H9 (cell line): ENCODE measurements around the gene C1GALT1C1. TPM values are rescaled to one million over a fixed set of nuclear protein-coding genes. Genes with fewer than 3 reads are reported as not detected.
"Not testable (repeated sequence)": the region's sequence is repeated elsewhere in the genome, so short reads cannot be mapped to it uniquely, and the experiment has no call there.

Experiments used
- DNase-seq: peaks from one replicate; pipeline ENCODE4 v3.0.0-alpha.2; 2017
- H2AFZ ChIP-seq: one replicate; pipeline ENCODE4 v1.6.1; 2013; ENCODE audit warnings: mild to moderate bottlenecking, low read length, control low read depth, moderate library complexity
- H2AK5ac ChIP-seq: 2 replicates; pipeline ENCODE4 v1.6.1; 2013; ENCODE audit warnings: low read length, control low read depth, mixed read lengths; ENCODE audit not compliant: insufficient read length
- H2BK120ac ChIP-seq: one replicate; pipeline ENCODE4 v1.6.1; 2013; ENCODE audit warnings: low read depth, mild to moderate bottlenecking, low read length, control low read depth, inconsistent platforms; ENCODE audit not compliant: poor library complexity, severe bottlenecking
- H2BK12ac ChIP-seq: 2 replicates; pipeline ENCODE4 v1.6.1; 2013; ENCODE audit warnings: low read length, control low read depth, mixed read lengths, low read depth; ENCODE audit not compliant: insufficient read length
- H2BK15ac ChIP-seq: 2 replicates; pipeline ENCODE4 v1.6.1; 2013; ENCODE audit warnings: low read depth, low read length, control low read depth
- H2BK20ac ChIP-seq: one replicate; pipeline ENCODE4 v1.6.1; 2013; ENCODE audit warnings: low read depth, mild to moderate bottlenecking, low read length, control low read depth, inconsistent platforms; ENCODE audit not compliant: poor library complexity, severe bottlenecking
- H2BK5ac ChIP-seq: 2 replicates; pipeline ENCODE4 v1.6.1; 2013; ENCODE audit warnings: low read length, control low read depth, mixed read lengths; ENCODE audit not compliant: insufficient read length
- H3K14ac ChIP-seq: 2 replicates; pipeline ENCODE4 v1.6.1; 2013; ENCODE audit warnings: low read length, control low read depth; ENCODE audit not compliant: insufficient read depth
- H3K18ac ChIP-seq: 2 replicates; pipeline ENCODE4 v1.6.1; 2013; ENCODE audit warnings: low read depth, mild to moderate bottlenecking, mixed read lengths, low read length, control low read depth; ENCODE audit not compliant: insufficient read length
- H3K23ac ChIP-seq: 2 replicates; pipeline ENCODE4 v1.6.1; 2013; ENCODE audit warnings: low read length, control low read depth, mixed read lengths, low read depth; ENCODE audit not compliant: insufficient read length
- H3K23me2 ChIP-seq: 2 replicates; pipeline ENCODE4 v1.6.1; 2013; ENCODE audit warnings: low read depth, mild to moderate bottlenecking, mixed read lengths, low read length, control low read depth; ENCODE audit not compliant: insufficient read length, poor library complexity, severe bottlenecking
- H3K27ac ChIP-seq: 2 replicates; pipeline ENCODE4 v1.5.1; 2013; ENCODE audit warnings: low read length, control low read depth, mixed read lengths, low read depth; ENCODE audit not compliant: insufficient read length
- H3K27me3 ChIP-seq: 2 replicates; pipeline ENCODE4 v1.6.1; 2013; ENCODE audit warnings: low read length, control low read depth, inconsistent platforms; ENCODE audit not compliant: insufficient read depth
- H3K4ac ChIP-seq: 2 replicates; pipeline ENCODE4 v1.6.1; 2013; ENCODE audit warnings: low read depth, mild to moderate bottlenecking, control low read depth, inconsistent platforms, low read length, moderate library complexity
- H3K4me1 ChIP-seq: 2 replicates; pipeline ENCODE4 v1.6.1; 2013; ENCODE audit warnings: low read length, control low read depth, inconsistent platforms; ENCODE audit not compliant: insufficient read depth
- H3K4me2 ChIP-seq: 2 replicates; pipeline ENCODE4 v1.6.1; 2013; ENCODE audit warnings: low read length, control low read depth, mixed read lengths; ENCODE audit not compliant: insufficient read length, insufficient read depth
- H3K56ac ChIP-seq: 2 replicates; pipeline ENCODE4 v1.6.1; 2013; ENCODE audit warnings: low read depth, mild to moderate bottlenecking, mixed read lengths, low read length, control low read depth; ENCODE audit not compliant: insufficient read length
- H3K79me1 ChIP-seq: 2 replicates; pipeline ENCODE4 v1.6.1; 2013; ENCODE audit warnings: low read depth, mild to moderate bottlenecking, moderate library complexity, low read length, control low read depth, inconsistent platforms; ENCODE audit not compliant: insufficient read depth, poor library complexity, severe bottlenecking
- H3K79me2 ChIP-seq: 2 replicates; pipeline ENCODE4 v1.6.1; 2013; ENCODE audit warnings: low read length, control low read depth, inconsistent platforms; ENCODE audit not compliant: insufficient read depth
- H3K9ac ChIP-seq: 2 replicates; pipeline ENCODE4 v1.6.1; 2013; ENCODE audit warnings: low read length, control low read depth, mixed read lengths; ENCODE audit not compliant: insufficient read length; ENCODE audit errors: extremely low read depth
- H3K9me3 ChIP-seq: one replicate; pipeline ENCODE4 v1.6.1; 2013; ENCODE audit warnings: low read depth, low read length, inconsistent platforms; ENCODE audit not compliant: control insufficient read depth
- H3T11ph ChIP-seq: one replicate; pipeline ENCODE4 v1.6.1; 2013; ENCODE audit warnings: mild to moderate bottlenecking, low read length, control low read depth, inconsistent platforms
- H4K20me1 ChIP-seq: one replicate; pipeline ENCODE4 v1.6.1; 2013; ENCODE audit not compliant: control insufficient read depth, insufficient read length, insufficient read depth
- H4K5ac ChIP-seq: 2 replicates; pipeline ENCODE4 v1.6.1; 2013; ENCODE audit warnings: low read depth, mild to moderate bottlenecking, mixed read lengths, low read length, control low read depth; ENCODE audit not compliant: insufficient read length
- H4K8ac ChIP-seq: replicated peaks from 2 replicates; pipeline ENCODE4 v1.6.1; 2013; ENCODE audit warnings: low read length, control low read depth, mixed read lengths, low read depth; ENCODE audit not compliant: insufficient read length
- H4K91ac ChIP-seq: 2 replicates; pipeline ENCODE4 v1.6.1; 2013; ENCODE audit warnings: low read depth, mild to moderate bottlenecking, moderate library complexity, mixed read lengths, low read length, control low read depth; ENCODE audit not compliant: insufficient read length
- H3K27ac Mint-ChIP-seq, 3 experiments: 2 replicates in 2 of 3; 3 replicates in 1 of 3; pipeline ENCODE4 v1.8.0; 2020 to 2021; ENCODE audit warnings: mixed read lengths in 3 of 3, mild to moderate bottlenecking in 1 of 3, moderate library complexity in 1 of 3
- H3K27me3 Mint-ChIP-seq: 2 replicates; pipeline ENCODE4 v1.8.0; 2021; ENCODE audit warnings: low read depth, mild to moderate bottlenecking, moderate library complexity, mixed read lengths
- H3K36me3 Mint-ChIP-seq, 3 experiments: 2 replicates in 2 of 3; 3 replicates in 1 of 3; pipeline ENCODE4 v1.8.0; 2020 to 2021; ENCODE audit warnings: low read depth in 3 of 3, mixed read lengths in 3 of 3; ENCODE audit not compliant: insufficient read depth in 1 of 3
- H3K4me1 Mint-ChIP-seq, 2 experiments: 2 replicates each; pipeline ENCODE4 v1.8.0; 2020; ENCODE audit warnings: mixed read lengths in 2 of 2
- H3K4me3 Mint-ChIP-seq, 2 experiments: 2 replicates in 1 of 2; 3 replicates in 1 of 2; pipeline ENCODE4 v1.8.0; 2020 to 2021; ENCODE audit warnings: mild to moderate bottlenecking in 2 of 2, mixed read lengths in 2 of 2, moderate library complexity in 1 of 2
- H3K9me3 Mint-ChIP-seq, 2 experiments: 2 replicates in 1 of 2; 3 replicates in 1 of 2; pipeline ENCODE4 v1.8.0; 2020; ENCODE audit warnings: mild to moderate bottlenecking in 2 of 2, mixed read lengths in 2 of 2, moderate library complexity in 1 of 2
- CTCF ChIP-seq: fragments of 200-600 bp; sonication (generic); conservative IDR thresholded peaks from 3 replicates; pipeline ENCODE4 v1.8.0; 2021; ENCODE audit warnings: antibody characterized with exemption, mild to moderate bottlenecking
- WGBS: extraction: QIAGEN DNeasy Blood & Tissue Kit; methylation state at CpG from one replicate; pipeline ENCODE4 v1.1.7; 2013; ENCODE audit warnings: missing lambda C conversion rate, low lambda C conversion rate, mixed read lengths; ENCODE audit not compliant: insufficient read length; ENCODE audit errors: extremely low coverage; 5-methylcytosine and 5-hydroxymethylcytosine counted together
- total RNA-seq: library from RNA; stranded (reverse); gene quantifications from 2 replicates; pipeline ENCODE4 v1.2.1, GENCODE V29; 2021

C1GALT1C1 gene
- total RNA-seq, 1 experiment from 2014 or later = 16.0 TPM

DNA sequence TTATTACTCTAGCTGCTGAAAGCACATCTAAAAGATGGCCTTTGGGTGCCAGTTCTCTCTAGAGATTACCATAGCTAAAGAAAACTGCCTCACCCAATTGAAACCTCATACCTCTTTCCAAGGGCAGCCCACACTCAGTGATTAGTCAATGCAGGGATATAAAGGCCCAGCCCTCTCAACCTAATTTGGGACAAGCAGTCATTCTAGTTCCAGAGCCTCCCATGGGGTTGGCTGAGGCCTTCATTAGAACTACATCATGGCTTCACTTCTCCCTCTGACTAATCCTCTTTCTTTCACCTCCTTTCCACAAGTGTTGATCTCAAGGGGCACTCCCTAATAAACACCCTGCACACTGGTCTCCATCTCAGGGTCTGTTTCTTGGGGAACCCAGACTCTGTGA, 38.5 kb upstream of the C1GALT1C1 start:
- Histone ChIP-seq H2BK120ac (no peak overlapping the region), H3K79me1 (no peaks in the 10 kb centered on the region), H2BK5ac (no peak overlapping the region), H3K23me2 (no peaks in the 10 kb centered on the region), H3K4me2 (no peak overlapping the region), H4K8ac (no peak overlapping the region), H2BK20ac (no peak overlapping the region), H3K23ac (no peak overlapping the region), H3K9me3 (peaks cover 17% of the 10 kb centered on the region), H4K91ac (no peak overlapping the region), H2AFZ (no peak overlapping the region), H4K20me1 (no peaks in the 10 kb centered on the region), H2AK5ac (no peak overlapping the region), H3K4me1 (no peaks in the 10 kb centered on the region), H4K5ac (no peak overlapping the region), H2BK15ac (no peak overlapping the region), H3K79me2 (no peaks in the 10 kb centered on the region), H3K18ac (no peak overlapping the region), H3K9ac (no peak overlapping the region), H3K27me3 (no peaks in the 10 kb centered on the region), H3K14ac (no peak overlapping the region), H2BK12ac (no peak overlapping the region), H3K56ac (no peak overlapping the region), H3K27ac (no peak overlapping the region), H3T11ph (no peak overlapping the region), H3K4ac (no peak overlapping the region)
- Mint-ChIP-seq H3K4me3 (no peak overlapping the region), H3K9me3 (peaks cover 51 to 56% of the 10 kb centered on the region in 2 experiments), H3K4me1 (peaks cover 6 to 8% of the 10 kb centered on the region in 2 experiments), H3K36me3 (no peaks in the 10 kb centered on the region), H3K27me3 (peaks cover 2% of the 10 kb centered on the region; the same call in 1 of the 2 replicates), H3K27ac (no peak overlapping the region)
- no peak for DNase-seq
- TF ChIP-seq CTCF = no peak

DNA sequence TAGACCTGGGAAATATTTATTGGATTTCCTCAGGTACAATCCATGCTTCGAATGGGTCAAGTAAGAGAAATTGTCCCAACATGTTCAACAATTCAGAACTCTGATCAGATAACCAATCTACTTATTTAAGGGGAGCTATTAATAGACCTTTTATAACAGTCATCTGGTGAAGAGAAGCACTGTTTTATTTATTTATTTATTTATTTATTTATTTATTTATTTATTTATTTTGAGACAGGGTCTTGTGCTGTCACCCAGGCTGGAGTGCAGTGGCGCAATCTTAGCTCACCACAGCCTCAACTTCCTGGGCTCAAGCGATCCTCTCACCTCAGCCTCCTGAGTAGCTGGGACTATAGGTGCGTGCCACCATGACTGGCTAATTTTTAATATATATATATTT, 34.7 kb upstream of the C1GALT1C1 start:
- not testable (repeated sequence) for H2BK15ac ChIP-seq, H2BK120ac ChIP-seq, H3K27ac Mint-ChIP-seq, H3K79me1 ChIP-seq, H4K8ac ChIP-seq, H4K5ac ChIP-seq, H2BK20ac ChIP-seq, H2BK5ac ChIP-seq, H3K18ac ChIP-seq, DNase-seq, H3K79me2 ChIP-seq, H3K27ac ChIP-seq, H4K20me1 ChIP-seq, H3K4ac ChIP-seq, H2AK5ac ChIP-seq, H3K27me3 ChIP-seq, H3K36me3 Mint-ChIP-seq, H3K4me2 ChIP-seq, H3K14ac ChIP-seq, H3K4me1 ChIP-seq, H3K56ac ChIP-seq, H3K4me3 Mint-ChIP-seq, H3K9ac ChIP-seq, H3K23me2 ChIP-seq, H3K27me3 Mint-ChIP-seq, H4K91ac ChIP-seq, H2AFZ ChIP-seq, H3T11ph ChIP-seq, H3K23ac ChIP-seq, H2BK12ac ChIP-seq
- peaks cover 13 to 18% of the 10 kb centered on the region in 2 experiments for H3K4me1 Mint-ChIP-seq
- H3K9me3 Mint-ChIP-seq = peaks cover 49 to 59% of the 10 kb centered on the region in 2 experiments
- peaks cover 21% of the 10 kb centered on the region for H3K9me3 ChIP-seq
- no CpG with 5 or more reads among the region's 4 CpGs for WGBS
